SK-N-SH treated with all-trans-retinoic acid at 6 μM for 48 hours (cell line): ENCODE measurements around the gene DCC.

ENCODE experiments used
- ARNTL ChIP-seq: fragments of 450-650 bp; formaldehyde crosslinking; IDR thresholded peaks from 2 replicates; pipeline ENCODE4 v1.5.0; 2020; ENCODE audit warnings: low read depth, mild to moderate bottlenecking, moderate library complexity, borderline replicate concordance
- CREB5 ChIP-seq: fragments of 250-450 bp; sonication (Bioruptor Pico); IDR thresholded peaks from 2 replicates; pipeline ENCODE4 v1.5.1; 2020; ENCODE audit warnings: low read depth, mild to moderate bottlenecking, moderate library complexity
- OSR1 ChIP-seq: fragments of 250-450 bp; sonication (Bioruptor Pico); IDR thresholded peaks from 2 replicates; pipeline ENCODE4 v1.8.0; 2022; ENCODE audit warnings: moderate library complexity, mild to moderate bottlenecking, inconsistent platforms
- TCF4 ChIP-seq: fragments of 250-450 bp; sonication (Bioruptor Pico); IDR thresholded peaks from 2 replicates; pipeline ENCODE4 v1.8.0; 2021; ENCODE audit warnings: mild to moderate bottlenecking, moderate library complexity, borderline replicate concordance
- TSHZ2 ChIP-seq: fragments of 250-450 bp; sonication (Bioruptor Pico); IDR thresholded peaks from 2 replicates; pipeline ENCODE4 v1.5.0; 2020; ENCODE audit warnings: mild to moderate bottlenecking, moderate library complexity
- ZC3H10 ChIP-seq: fragments of 250-450 bp; sonication (Bioruptor Pico); IDR thresholded peaks from 2 replicates; pipeline ENCODE4 v1.5.1; 2021; ENCODE audit warnings: mild to moderate bottlenecking, moderate library complexity
- TF ChIP-seq, protein P1 (sequence below): fragments of 250-450 bp; sonication (Bioruptor Pico); IDR thresholded peaks from 2 replicates; pipeline ENCODE4 v1.5.1; 2021; ENCODE audit warnings: mild to moderate bottlenecking, moderate library complexity

DNA sequence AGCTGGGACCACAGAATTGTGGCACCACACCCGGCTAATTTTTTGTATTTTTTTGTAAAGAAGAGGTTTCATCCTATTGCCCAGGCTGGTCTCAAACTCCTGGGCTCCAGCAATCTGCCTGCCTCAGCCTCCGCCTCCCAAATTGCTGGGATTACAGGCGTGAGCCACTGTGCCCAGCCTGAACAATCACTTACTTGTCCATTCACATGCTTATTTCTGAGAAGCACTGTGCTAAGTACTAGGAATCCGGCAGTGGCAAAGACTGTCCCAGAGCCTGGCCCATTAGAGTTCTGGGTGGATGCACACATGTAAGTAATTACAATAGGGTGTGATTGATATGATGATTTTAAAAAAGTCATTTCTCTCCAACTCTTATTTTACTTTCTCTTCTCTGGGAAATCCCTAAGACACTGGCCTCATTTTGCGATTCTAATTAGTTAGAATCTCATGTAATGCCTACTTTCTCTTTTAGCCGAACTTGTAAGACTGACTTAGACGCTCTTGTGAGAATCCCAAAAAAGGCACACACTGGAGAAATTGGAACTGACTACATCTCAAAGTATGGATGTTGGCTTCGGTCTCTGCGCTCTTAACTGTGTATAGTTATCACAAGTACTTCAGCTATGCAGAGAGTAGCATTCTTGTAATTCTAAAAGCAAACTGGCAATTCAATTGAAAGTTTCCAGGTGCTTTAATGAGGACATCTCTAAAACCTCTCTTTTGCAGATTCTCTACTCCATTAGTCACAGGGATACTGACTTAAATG lies 567.7 kb downstream of the DCC start:
- TF ChIP-seq TCF4 (CRISPR knock-in tag) (no peak), ARNTL (CRISPR knock-in tag) (no peak), ZC3H10 (CRISPR knock-in tag) (no peak), OSR1 (CRISPR knock-in tag) (no peak), CREB5 (no peak), TSHZ2 (CRISPR knock-in tag) (no peak)
- TF ChIP-seq, protein P1, sequence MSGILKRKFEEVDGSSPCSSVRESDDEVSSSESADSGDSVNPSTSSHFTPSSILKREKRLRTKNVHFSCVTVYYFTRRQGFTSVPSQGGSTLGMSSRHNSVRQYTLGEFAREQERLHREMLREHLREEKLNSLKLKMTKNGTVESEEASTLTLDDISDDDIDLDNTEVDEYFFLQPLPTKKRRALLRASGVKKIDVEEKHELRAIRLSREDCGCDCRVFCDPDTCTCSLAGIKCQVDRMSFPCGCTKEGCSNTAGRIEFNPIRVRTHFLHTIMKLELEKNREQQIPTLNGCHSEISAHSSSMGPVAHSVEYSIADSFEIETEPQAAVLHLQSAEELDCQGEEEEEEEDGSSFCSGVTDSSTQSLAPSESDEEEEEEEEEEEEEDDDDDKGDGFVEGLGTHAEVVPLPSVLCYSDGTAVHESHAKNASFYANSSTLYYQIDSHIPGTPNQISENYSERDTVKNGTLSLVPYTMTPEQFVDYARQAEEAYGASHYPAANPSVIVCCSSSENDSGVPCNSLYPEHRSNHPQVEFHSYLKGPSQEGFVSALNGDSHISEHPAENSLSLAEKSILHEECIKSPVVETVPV: no peak
